ENCODE data around the gene KLHL29. TPM values are rescaled to one million over a fixed set of nuclear protein-coding genes. Genes with fewer than 3 reads are reported as not detected.

The KLHL29 gene
- total RNA-seq, 1 donor from 2014 or later = 8.0 TPM

DNA sequence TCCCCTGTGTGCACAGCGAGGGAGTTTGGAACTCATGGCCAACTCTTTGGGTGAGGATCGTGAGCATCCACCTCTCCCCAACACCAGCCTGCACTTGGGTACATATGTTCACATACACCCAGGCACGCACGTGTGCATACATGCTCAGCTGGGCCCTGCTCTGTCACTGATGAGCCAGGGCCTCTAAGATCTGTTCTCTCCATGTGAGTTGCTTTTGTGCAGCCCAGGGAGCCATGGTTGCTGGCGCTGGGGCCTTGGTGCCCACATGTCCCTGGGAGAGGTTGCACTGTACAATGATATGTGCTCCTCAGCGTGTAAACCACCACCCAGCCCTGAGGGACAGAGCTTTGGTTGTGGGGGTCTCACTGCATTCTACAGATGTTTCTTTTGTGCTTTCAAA lies 44.1 kb downstream of the KLHL29 start:
- no peak for DNase-seq (ENCODE audit: low spot score)
- H3K36me3 Mint-ChIP-seq (ENCODE audit: low read depth) = peaks cover 1% of the 10 kb centered on the region
- no peaks in the 10 kb centered on the region for H3K27me3 Mint-ChIP-seq (ENCODE audit: low read depth)
- no peak for TF ChIP-seq CTCF (IDR thresholded peaks at IDR 0.05)
- H3K27ac Mint-ChIP-seq (ENCODE audit: unreplicated experiment) = no peak overlapping the region
- H3K4me3 Mint-ChIP-seq (ENCODE audit: unreplicated experiment) = no peak overlapping the region
- no peaks in the 10 kb centered on the region for H3K9me3 Mint-ChIP-seq (ENCODE audit: low read depth)
- H3K4me1 Mint-ChIP-seq (ENCODE audit: low read depth) = peaks cover 30% of the 10 kb centered on the region

DNA sequence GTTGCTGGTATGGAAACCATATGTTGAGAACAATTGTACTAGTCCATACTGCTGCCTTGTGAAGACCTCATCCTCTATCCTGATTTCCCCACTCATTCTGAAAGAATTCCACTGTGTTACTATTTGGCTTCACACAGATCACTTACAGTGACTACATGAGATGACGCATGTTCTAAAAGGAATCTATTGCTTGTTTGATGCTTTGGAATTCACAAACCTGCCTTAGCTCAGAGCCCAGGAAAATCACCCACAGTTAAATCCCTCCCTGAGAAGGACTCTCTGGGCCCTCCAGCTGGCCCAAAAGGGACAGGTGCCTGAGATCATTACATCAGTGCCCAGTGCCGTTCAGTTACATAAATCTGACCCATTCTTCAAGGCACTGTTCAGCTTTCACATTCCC lies 45.3 kb downstream of the KLHL29 start:
- Mint-ChIP-seq H3K36me3 (ENCODE audit: low read depth) (peaks cover 1% of the 10 kb centered on the region), H3K4me1 (ENCODE audit: low read depth) (peaks cover 41% of the 10 kb centered on the region), H3K9me3 (ENCODE audit: low read depth) (no peaks in the 10 kb centered on the region), H3K27ac (ENCODE audit: unreplicated experiment) (peak overlapping the region; percentile 71), H3K27me3 (ENCODE audit: low read depth) (no peaks in the 10 kb centered on the region), H3K4me3 (ENCODE audit: unreplicated experiment) (no peak overlapping the region)
- no peak for TF ChIP-seq CTCF (IDR thresholded peaks at IDR 0.05)
- no peak for DNase-seq (ENCODE audit: low spot score)

DNA sequence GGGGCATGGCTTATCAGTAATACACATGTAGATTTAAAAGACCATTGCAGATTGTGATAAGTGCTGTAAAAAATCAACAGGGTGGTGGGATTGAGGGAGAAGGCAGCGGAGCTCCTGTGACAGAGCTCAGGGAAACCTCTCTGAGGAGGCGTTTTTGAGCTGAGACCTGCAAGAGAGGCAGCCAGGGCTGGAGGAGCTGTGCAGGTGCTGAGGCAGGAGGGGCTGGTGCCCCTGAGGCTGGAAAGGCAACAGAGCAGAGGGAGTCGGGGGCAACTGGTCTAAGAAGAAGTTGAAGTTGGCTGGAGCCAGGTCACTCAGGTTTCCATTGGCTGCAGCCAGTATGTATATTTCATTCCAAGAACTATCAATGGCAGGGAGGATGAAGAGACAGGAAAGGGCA lies 47.6 kb downstream of the KLHL29 start:
- TF ChIP-seq CTCF (IDR thresholded peaks at IDR 0.05) = no peak
- Mint-ChIP-seq H3K4me1 (ENCODE audit: low read depth) (peaks cover 28% of the 10 kb centered on the region), H3K36me3 (ENCODE audit: low read depth) (peaks cover 1% of the 10 kb centered on the region), H3K9me3 (ENCODE audit: low read depth) (no peaks in the 10 kb centered on the region), H3K27me3 (ENCODE audit: low read depth) (no peaks in the 10 kb centered on the region), H3K27ac (ENCODE audit: unreplicated experiment) (no peak overlapping the region), H3K4me3 (ENCODE audit: unreplicated experiment) (no peak overlapping the region)
- DNase-seq (ENCODE audit: low spot score) = no peak

- no peak for TF ChIP-seq CTCF (IDR thresholded peaks at IDR 0.05)
- Mint-ChIP-seq H3K27ac (ENCODE audit: unreplicated experiment) (no peak overlapping the region), H3K4me3 (ENCODE audit: unreplicated experiment) (no peak overlapping the region), H3K36me3 (ENCODE audit: low read depth) (peaks cover 1% of the 10 kb centered on the region), H3K4me1 (ENCODE audit: low read depth) (peaks cover 28% of the 10 kb centered on the region), H3K9me3 (ENCODE audit: low read depth) (no peaks in the 10 kb centered on the region), H3K27me3 (ENCODE audit: low read depth) (no peaks in the 10 kb centered on the region)
- DNase-seq (ENCODE audit: low spot score) = no peak
Measured at GRCh38 chr2:23433282-23433681, 48.3 kb downstream of the KLHL29 start.

GRCh38 chr2:23434721-23435121 lies 49.7 kb downstream of the KLHL29 start:
- no peaks in the 10 kb centered on the region for H3K36me3 Mint-ChIP-seq (ENCODE audit: low read depth)
- peaks cover 28% of the 10 kb centered on the region for H3K4me1 Mint-ChIP-seq (ENCODE audit: low read depth)
- H3K4me3 Mint-ChIP-seq (ENCODE audit: unreplicated experiment) = no peak overlapping the region
- H3K9me3 Mint-ChIP-seq (ENCODE audit: low read depth) = no peaks in the 10 kb centered on the region
- no peak for DNase-seq (ENCODE audit: low spot score)
- H3K27ac Mint-ChIP-seq (ENCODE audit: unreplicated experiment) = no peak overlapping the region
- no peak for TF ChIP-seq CTCF (IDR thresholded peaks at IDR 0.05)
- no peaks in the 10 kb centered on the region for H3K27me3 Mint-ChIP-seq (ENCODE audit: low read depth)

Data from chondrocyte (in vitro differentiated cells).